ENCODE measurements around the gene CTSC.

The CTSC gene

GRCh38 chr11:88315981-88316441, 21.5 kb downstream of the CTSC start:
- DNase-seq: no peak

GRCh38 chr11:88315015-88315414, 22.5 kb downstream of the CTSC start:
- no peak for DNase-seq

- DNase-seq: no peak
These were observed 24.1 kb downstream of the CTSC start for GRCh38 chr11:88313441-88313840.

- DNase-seq: no peak
These were observed 24.9 kb downstream of the CTSC start for GRCh38 chr11:88312628-88313027.

- DNase-seq: no peak
These were observed 27.3 kb downstream of the CTSC start for GRCh38 chr11:88310246-88310645.

GRCh38 chr11:88308576-88308975, 29.0 kb downstream of the CTSC start:
- no peak for DNase-seq

- DNase-seq: no peak
These were observed 29.6 kb downstream of the CTSC start for GRCh38 chr11:88307749-88308425.

GRCh38 chr11:88306785-88307184, 30.8 kb downstream of the CTSC start:
- DNase-seq: no peak

GRCh38 chr11:88305430-88305829, 32.1 kb downstream of the CTSC start:
- no peak for DNase-seq

- DNase-seq: no peak
These were observed 33.2 kb downstream of the CTSC start for GRCh38 chr11:88304352-88304751.

- no peak for DNase-seq
These were observed 34.5 kb downstream of the CTSC start for GRCh38 chr11:88303037-88303436.

- DNase-seq: peak; percentile 7
These were observed 35.9 kb downstream of the CTSC start for GRCh38 chr11:88301488-88302140.

- peak; percentile 19 for DNase-seq
These were observed 36.5 kb downstream of the CTSC start for GRCh38 chr11:88300888-88301487.

- DNase-seq: no peak
These were observed 39.7 kb downstream of the CTSC start for GRCh38 chr11:88297863-88298262.

- no peak for DNase-seq
These were observed 40.1 kb downstream of the CTSC start for GRCh38 chr11:88297421-88297820.

GRCh38 chr11:88295028-88295427, 42.5 kb downstream of the CTSC start:
- no peak for DNase-seq

- DNase-seq: no peak
These were observed 43.6 kb downstream of the CTSC start for GRCh38 chr11:88293931-88294330.

- no peak for DNase-seq
These were observed 45.2 kb downstream of the CTSC start for GRCh38 chr11:88292171-88292843.

GRCh38 chr11:88288560-88288959, 49.0 kb downstream of the CTSC start:
- no peak for DNase-seq

GRCh38 chr11:88284336-88285050, 53.0 kb downstream of the CTSC start:
- no peak for DNase-seq

GRCh38 chr11:88282747-88283515, 54.6 kb downstream of the CTSC start:
- DNase-seq: no peak

GRCh38 chr11:88281317-88281712, 56.2 kb downstream of the CTSC start:
- DNase-seq: no peak
